Measurements from ENCODE around the gene ADAMTSL2.
"Not testable (repeated sequence)": the region's sequence is repeated elsewhere in the genome, so short reads cannot be mapped to it uniquely, and the experiment has no call there.

The ADAMTSL2 gene

DNA sequence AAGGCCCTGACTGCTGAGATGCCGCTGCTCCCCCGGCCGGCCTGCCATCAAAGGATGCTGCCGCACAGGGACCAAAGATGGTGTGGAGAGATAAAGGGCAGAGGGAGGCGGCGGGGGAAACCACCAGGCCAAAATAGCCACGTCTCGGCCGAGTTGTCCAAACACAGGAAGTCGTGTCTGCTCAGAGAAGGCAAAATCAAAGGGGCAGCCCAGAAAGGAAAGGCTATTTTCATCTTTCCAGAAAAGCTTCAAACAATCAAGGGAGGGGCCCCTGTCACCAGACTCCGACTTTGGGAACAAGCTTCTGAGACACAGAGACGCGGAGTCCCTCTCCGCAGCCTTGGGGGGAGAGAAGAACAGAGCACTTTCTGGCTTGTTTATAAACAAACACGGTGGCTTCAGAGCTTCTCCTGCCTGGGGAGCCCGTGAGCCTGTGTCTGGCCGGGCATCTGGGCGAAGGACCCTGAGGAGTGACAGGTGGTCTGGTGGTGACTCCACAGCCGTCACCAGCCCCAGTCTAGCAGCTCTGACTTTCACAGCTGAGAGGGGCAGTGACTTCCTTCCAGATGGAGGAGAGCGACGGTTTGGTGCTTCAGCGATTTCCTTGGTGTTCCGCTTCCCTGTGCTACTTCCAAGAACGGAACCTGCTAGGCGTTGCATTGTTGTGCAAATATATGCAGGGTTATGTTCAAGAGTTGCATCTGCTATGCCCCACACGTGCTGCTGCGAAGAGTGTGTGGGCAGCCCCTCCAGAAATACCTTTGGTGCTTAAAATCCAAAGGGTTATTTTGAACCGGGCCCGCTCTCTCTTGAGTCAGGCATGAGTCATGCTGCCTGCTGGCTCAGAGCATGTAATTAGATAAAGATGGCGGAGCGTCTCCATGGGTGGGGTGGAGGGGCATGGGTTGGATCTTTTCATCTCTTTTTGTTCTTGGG, 24.0 kb downstream of the ADAMTSL2 start:
- DNase-seq (ENCODE audit: low read depth, low spot score): peak; percentile 93

DNA sequence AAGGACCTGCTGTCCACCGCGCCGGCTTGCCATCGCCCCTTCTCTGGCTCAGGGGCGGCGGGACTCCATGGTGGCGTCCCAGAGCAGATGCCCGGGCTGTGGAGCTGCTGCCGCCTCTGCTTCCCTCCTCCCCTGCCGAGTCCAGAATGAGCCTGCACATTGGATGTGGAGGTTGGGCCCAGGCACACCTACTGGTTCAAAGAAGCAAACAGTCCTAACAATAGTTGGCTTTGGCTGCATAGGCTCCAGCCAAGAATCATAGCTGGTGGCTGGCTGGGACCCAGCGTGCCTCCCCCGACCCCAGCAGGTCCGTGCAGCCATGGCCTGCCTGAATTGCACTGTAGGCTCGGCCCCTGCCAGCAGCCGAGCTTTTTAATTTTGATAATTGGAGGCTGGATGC, 25.8 kb downstream of the ADAMTSL2 start:
- no peak for DNase-seq (ENCODE audit: low read depth, low spot score)

DNA sequence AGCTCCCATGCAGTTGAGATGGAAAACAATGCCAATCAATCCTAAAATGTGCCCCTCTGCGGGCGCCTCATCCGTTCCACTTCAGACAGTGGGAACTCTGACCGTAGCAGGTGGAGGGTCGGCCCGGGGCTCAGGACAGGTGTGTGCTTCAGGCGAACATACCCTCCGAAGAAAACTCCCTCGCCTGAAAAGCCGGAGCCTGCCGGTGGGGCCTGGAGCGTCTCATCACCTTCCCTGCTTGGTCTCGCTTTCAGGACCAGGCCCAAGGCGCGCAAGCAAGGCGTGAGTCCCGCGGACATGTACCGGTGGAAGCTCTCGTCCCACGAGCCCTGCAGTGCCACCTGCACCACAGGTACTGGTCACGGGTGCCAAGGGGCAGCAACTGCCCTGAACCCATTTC, 26.4 kb downstream of the ADAMTSL2 start:
- DNase-seq (ENCODE audit: low read depth, low spot score): no peak

DNA sequence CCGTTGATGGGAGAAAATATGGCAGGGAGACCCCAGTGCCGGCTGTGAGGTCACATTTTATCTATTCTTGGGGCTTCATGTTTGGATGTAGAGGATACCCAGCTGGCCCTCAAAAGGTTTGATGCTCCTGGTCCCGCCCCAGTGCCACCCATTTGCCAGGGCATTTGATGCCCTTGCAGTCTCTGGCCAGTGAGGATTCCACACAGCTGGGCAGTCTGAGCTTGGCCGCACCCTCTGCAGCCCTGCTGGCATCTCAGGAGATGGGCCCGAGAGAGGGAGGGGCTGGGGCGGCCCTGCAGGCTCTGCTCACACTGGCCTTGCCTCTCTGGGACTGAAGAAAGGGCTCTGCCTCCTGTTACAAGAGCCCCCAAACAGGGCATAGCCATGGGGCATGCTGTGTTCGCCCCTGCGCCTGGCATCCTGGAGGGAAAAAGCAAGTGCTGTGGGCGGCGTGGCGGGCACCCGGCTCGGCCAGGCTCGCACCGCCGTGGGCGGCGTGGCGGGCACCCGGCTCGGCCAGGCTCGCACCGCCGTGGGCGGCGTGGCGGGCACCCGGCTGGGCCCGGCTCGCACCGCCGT, 27.6 kb downstream of the ADAMTSL2 start:
- no peak for DNase-seq (ENCODE audit: low read depth, low spot score)

DNA sequence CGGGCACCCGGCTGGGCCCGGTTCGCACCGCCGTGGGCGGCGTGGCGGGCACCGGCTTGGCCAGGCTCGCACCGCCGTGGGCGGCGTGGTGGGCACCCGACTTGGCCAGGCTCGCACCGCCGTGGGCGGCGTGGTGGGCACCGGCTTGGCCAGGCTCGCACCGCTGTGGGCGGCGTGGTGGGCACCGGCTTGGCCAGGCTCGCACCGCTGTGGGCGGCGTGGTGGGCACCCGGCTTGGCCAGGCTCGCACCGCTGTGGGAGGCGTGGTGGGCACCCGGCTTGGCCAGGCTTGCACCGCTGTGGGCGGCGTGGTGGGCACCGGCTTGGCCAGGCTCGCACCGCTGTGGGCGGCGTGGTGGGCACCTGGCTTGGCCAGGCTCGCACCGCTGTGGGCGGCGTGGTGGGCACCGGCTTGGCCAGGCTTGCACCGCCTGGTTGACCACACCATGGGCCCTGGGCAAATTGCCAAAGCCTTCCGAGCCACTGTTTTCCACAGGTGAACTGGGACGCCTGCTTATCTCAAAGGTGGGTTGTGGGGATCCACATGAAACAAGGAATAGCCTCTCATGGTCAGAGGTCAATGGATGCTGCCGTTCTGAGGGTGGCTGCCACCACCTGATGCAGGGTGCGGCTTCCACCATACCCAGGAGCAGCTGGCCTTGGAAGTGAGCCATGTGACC, 28.2 kb downstream of the ADAMTSL2 start:
- no peak for DNase-seq (ENCODE audit: low read depth, low spot score)

DNA sequence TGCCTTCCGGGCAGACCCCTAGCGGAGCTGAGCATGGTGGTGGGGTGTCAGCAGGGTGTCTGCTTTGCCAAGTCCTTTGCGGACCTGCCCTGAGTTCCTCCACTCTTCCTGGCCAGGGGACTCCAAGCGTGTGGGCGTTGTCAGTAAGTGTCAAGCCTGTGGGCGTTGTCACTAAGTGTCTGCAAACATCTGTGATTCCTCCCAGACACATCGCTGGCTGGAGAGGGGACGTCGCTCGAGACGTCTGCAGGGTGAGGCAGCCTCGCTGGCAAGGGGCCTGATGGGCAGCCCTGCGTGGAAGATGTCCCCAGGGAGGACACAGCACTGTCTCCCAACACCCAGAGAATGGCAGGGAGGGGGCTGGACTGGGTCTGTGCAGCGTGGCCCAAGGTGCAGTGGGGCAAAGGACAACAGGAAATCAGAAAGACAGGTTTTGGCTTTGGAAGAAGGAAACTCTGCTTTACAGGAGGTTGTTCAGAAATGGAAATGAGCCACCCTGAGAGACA, 28.8 kb downstream of the ADAMTSL2 start:
- DNase-seq (ENCODE audit: low read depth, low spot score): peak; percentile 46

DNA sequence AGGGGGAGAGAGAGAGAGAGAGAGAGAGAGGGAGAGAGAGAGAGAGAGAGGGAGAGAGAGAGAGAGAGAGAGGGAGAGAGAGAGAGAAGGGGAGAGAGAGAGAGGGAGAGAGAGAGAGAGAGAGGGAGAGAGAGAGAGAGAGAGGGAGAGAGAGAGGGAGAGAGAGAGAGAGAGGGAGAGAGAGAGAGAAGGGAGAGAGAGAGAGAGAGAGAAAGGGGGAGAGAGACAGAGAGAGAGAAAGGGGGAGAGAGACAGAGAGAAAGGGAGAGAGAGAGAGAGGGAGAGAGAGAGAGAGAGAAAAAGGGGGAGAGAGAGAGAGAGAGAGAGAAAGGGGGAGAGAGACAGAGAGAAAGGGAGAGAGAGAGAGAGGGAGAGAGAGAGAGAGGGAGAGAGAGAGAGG, 29.3 kb downstream of the ADAMTSL2 start:
- DNase-seq (ENCODE audit: low read depth, low spot score): not testable (repeated sequence)

DNA sequence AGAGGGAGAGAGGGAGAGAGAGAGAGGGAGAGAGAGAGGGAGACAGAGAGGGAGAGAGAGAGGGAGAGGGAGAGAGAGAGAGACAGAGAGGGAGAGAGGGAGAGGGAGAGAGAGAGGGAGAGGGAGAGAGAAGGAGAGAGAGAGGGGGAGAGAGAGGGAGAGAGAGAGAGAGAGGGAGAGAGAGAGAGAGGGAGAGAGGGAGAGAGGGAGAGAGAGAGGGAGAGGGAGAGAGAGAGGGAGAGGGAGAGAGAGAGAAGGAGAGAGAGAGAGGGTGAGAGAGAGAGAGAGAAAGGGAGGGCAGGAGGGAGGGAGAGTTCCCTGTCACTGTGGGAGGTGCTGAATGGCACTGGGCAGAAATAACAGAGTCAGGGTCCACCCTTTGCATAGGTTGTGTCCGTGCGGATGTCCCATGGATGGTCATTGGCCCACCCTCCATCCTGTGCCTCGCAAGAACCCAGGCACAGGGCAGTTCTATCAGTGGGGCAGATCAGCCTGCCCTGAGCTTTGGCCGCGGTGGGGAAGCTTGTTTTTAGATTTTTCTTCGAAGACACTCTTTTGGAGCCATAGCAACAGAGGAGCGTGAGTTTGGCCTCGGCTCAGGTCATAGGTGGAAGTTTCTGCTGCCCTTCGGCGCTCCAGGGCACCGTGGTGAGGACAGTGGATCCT, 30.1 kb downstream of the ADAMTSL2 start:
- peak; percentile 32 for DNase-seq (ENCODE audit: low read depth, low spot score)

DNA sequence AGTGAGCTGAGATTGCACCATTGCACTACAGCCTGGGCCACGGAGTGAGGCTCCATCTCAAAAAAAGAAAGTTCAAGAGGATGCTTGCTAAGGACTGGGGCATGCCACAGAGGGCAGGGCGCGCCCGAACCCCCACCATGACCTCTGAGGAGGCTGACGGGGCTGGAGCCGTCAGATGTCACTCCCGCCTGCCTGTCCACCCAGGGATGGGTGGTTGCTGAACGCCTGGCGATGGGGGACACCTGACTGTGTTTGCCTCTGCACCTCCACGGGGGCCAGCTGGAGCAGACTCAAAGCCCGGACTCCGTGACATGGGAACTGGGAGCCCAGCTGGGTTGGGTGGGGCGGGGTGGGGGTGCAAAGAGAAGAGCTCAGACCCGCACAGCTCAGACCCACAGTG, 31.9 kb downstream of the ADAMTSL2 start:
- DNase-seq (ENCODE audit: low read depth, low spot score): no peak

DNA sequence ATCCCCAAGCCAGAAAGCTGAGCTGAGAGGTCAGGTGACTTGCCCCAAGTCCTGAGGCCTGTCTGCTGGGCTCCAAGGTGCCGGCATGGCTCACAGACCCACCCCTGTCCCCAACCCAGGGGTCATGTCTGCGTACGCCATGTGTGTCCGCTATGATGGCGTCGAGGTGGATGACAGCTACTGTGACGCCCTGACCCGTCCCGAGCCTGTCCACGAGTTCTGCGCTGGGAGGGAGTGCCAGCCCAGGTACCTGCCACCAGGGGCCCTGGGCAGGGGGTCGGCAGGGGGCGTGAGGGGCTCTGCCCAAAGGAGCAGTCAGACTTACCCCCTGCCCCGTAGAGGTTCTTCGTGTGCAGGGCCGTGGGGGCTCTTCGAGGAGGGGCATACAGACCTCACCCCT, 32.3 kb downstream of the ADAMTSL2 start:
- no peak for DNase-seq (ENCODE audit: low read depth, low spot score)

DNA sequence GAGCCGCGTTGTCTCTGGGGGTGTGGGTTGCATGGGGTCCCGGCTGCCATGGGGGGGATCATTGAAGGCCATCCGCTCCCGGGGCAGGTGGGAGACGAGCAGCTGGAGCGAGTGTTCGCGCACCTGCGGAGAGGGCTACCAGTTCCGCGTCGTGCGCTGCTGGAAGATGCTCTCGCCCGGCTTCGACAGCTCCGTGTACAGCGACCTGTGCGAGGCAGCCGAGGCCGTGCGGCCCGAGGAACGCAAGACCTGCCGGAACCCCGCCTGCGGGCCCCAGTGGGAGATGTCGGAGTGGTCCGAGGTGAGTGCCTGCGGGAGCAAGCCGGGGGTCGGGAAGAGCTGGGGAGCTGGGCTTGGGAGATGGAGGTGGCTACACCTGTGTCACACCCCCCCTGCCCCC, 33.7 kb downstream of the ADAMTSL2 start:
- DNase-seq (ENCODE audit: low read depth, low spot score): no peak

DNA sequence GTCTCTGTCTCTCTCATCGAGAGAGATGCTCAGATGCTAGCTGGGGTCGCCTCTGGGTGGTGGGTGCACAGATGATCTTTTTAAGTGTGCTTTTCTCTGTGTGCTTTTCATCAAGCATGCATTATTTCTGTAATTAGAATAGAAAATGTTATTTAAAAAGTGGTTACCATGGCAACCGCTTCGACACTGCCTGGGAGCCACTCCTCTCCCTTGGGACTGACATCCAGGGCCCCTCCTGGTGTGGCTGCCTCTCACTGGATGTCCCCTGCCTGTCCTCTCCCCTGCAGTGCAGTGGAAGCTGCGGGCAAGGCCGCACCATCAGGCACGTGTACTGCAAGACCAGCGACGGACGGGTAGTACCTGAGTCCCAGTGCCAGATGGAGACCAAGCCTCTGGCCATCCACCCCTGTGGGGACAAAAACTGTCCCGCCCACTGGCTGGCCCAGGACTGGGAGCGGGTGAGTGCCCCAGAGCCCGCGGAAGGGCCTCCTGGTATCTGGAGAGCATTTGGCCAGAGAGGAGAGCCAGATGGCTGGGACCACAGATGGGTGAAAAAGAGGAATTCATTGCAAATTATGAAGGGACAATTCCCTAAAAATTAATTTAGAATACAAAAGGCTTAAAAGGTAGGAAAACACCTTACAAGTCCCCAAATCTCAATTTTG, 34.7 kb downstream of the ADAMTSL2 start:
- no peak for DNase-seq (ENCODE audit: low read depth, low spot score)

DNA sequence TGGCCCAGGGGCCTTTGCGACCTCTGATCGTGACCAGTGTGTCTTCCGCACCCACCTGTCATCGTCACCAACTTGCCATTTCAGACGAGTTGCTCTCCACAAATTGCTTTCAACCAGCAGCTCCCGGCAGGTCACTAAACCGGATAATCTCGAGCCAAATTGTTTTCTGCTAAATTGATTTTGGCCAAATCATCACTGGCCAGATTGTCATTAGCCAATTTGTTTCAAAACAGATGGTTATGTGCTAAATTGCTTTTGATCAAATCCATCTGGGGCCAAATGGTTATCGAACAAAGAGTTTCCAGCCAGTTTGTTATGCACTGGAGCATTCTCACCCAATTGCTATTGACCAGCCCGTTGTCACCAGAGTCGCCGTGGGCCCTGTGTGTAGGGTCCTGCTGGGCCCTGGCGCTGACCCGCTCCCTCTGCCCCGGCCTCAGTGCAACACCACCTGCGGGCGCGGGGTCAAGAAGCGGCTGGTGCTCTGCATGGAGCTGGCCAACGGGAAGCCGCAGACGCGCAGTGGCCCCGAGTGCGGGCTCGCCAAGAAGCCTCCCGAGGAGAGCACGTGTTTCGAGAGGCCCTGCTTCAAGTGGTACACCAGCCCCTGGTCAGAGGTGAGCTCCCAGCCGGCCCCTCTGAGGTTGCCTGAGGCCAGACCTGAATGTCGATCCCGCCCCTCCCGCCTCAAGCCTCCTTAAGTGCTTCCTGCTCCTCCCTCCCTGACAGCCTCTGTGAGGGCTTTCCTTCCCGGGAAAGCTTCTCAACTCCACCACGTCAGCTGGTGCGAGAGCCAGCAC, 35.6 kb downstream of the ADAMTSL2 start:
- DNase-seq (ENCODE audit: low read depth, low spot score): peak; percentile 95

DNA sequence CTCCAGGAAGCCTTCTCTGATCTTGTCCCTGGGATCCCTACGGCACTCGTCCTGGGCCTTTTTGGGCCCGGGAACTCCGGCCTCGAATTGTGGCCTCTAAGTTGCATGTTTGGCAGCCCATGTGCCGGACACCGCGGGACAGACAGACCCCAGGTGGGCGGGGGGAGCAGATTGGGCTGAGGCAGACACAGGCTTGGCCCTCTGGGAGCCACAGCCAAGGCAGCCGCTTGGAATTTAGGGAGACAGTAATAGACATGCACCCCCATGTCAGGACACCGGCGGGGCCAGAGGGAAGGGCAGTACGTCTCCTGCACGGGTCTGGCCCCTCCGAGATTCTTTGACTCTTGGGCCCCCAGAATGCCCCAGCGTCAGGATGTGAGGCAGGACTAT, 36.2 kb downstream of the ADAMTSL2 start:
- DNase-seq (ENCODE audit: low read depth, low spot score): no peak

DNA sequence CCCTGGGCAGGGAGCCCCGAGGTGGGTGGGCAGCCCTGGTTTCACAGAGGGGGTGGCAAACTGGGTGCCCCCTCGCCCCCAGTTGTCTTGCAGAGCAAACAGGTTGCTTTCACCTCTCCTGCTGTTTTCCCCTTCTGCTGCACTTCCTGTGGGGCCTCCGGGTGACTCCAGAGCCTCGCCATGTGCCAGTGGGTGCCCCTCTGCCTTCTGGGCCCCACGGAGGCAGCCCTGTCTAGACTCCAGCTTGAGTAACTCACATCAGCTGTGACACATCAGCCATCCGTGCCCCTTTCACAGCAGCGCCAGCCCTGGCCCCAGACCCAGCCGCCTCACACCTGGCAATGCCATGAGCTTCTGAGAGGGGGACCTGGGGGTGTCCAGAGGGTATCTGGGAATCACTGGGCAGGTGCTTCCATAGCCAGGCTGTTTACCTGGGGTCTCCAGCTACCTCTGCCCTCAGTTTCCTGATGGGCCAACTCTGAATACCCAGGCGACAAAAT, 36.9 kb downstream of the ADAMTSL2 start:
- no peak for DNase-seq (ENCODE audit: low read depth, low spot score)

DNA sequence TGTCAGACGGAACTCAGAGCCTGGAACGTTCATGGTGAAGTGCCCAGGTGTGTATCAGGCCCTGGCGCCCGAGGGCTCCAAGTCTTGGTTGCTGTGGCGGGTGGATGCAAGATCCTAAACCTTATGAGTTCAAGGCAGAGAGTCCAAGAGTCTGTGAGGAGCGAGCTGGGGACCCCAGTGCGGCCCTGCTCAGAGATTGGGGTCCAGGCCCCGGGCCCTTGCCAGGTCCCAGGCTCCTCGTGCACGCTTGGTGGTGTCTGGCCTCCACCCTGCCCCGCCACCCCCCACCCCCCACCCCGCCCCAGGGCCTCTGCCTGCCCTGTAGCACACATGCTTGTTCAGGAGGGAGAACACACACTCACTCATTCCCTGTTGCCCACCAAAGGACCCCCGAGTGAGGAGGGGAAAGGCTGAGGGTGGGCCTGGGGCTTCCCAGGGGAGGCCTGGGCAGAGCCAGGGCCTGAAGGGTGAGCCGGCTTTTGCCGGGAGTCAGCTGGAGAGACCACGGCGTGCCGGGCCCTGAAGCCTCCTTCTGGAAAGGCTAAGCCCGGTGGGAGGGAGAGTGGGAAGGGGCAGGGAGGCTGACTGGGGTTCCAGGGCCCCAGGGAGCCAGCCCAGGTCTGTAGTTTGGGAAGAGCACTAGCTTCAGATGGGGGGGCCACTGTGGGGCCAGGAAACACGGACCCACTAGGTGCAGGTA, 37.5 kb downstream of the ADAMTSL2 start:
- DNase-seq (ENCODE audit: low read depth, low spot score): no peak

DNA sequence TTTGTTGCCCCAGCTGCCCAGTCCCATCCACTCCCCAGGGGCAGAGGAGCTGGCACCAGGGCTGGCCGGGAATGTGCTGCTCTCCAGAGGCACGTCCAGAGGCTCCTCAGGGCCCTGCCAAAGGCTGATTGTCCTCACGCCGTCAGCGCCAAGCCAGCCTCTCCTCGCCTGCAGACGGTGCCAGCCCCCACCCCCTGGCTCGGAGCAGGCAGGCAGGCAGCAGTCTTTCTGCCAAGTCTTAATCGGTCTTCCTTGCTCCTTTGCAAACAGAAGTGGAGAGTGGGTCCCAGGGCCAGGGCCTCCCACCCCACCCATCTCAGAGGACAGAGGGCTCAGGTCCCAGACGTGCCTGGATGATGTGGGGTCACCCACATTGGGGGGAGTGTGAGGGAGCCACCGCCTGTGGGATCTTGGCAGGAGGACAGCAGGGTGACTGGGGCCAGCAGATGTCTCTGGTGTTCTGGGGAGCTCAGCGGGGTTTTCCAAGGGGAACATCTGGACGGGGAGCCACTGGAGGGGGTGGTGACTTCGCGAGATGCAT, 38.4 kb downstream of the ADAMTSL2 start:
- DNase-seq (ENCODE audit: low read depth, low spot score): no peak

DNA sequence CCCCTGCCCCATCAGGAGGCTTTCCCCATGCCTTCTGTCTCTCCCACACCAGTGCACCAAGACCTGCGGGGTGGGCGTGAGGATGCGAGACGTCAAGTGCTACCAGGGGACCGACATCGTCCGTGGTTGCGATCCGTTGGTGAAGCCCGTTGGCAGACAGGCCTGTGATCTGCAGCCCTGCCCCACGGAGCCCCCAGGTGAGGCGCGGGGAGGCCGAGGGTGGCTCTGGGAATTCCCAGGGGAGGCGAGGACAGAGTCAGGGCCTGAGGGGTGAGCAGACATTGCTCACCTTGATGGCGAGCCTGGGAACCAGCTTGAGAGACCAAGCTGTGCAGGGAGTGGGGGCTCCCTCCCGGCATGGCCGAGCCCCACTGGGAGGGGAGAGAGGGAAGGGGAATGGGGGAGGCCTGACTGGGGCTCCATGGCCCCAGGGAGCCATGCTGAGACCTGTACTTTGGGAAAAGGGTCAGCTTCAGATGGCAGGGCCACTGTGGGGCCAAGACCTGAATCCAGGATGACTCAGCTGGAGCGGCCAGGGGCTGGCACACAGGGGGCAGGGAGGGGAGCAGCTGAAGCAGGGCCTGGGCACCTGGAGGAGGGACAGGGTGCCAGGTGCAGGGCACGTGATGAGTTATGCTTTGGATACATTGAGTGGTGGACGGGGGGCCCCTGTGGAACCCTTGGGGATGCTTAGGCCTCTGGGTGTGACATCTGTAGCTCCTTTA, 39.4 kb downstream of the ADAMTSL2 start:
- DNase-seq (ENCODE audit: low read depth, low spot score): no peak

DNA sequence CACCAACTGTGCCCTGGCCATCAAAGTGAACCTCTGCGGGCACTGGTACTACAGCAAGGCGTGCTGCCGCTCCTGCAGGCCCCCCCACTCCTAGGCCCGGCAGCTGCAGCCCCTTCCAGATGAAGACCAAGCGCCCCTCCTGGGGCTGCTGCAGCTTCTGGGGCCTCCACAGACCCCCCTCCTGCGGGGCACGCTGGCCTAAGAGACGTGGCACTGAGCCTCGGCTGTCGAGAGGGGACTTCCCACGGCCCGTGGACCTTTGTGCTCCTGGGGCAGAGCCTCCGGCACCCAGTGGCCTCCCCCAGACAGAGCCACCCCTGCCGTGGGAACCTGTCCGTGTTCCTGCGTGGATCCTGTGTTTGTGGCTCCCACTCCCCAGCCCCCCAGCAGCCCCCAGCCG, 40.3 kb downstream of the ADAMTSL2 start:
- DNase-seq (ENCODE audit: low read depth, low spot score): no peak
